Smooth muscle cell (in vitro differentiated cells): Measurements from ENCODE around the gene C19orf38. TPM values are rescaled to one million over a fixed set of nuclear protein-coding genes. Genes with fewer than 3 reads are reported as not detected.
A peak's percentile ranks its signal among the peaks of the same experiment; 100 is the strongest.

Experiments used
- DNase-seq: peaks from one replicate; lab custom pipeline; 2025; ENCODE audit not compliant: unreplicated experiment; lab: John Stamatoyannopoulos, UW
- H2AFZ ChIP-seq: fragments of 200-600 bp; sonication (generic); 2 replicates; pipeline ENCODE4 v1.6.0; 2016; ENCODE audit warnings: antibody characterized with exemption, low read depth, mild to moderate bottlenecking
- H3F3A ChIP-seq: fragments of 200-600 bp; sonication (generic); 2 replicates; pipeline ENCODE4 v1.6.0; 2017; ENCODE audit warnings: antibody characterized with exemption, low read depth
- H3K27ac ChIP-seq: fragments of 200-600 bp; sonication (generic); 2 replicates; pipeline ENCODE4 v1.5.1; 2016; ENCODE audit warnings: low read depth, mild to moderate bottlenecking
- H3K27me3 ChIP-seq: fragments of 200-600 bp; sonication (generic); 2 replicates; pipeline ENCODE4 v1.6.1; 2016; ENCODE audit warnings: low read depth, mild to moderate bottlenecking
- H3K36me3 ChIP-seq: fragments of 200-600 bp; sonication (generic); 2 replicates; pipeline ENCODE4 v1.5.1; 2016; ENCODE audit warnings: low read depth
- H3K4me1 ChIP-seq: fragments of 200-600 bp; sonication (generic); 2 replicates; pipeline ENCODE4 v1.5.1; 2016; ENCODE audit warnings: low read depth
- H3K4me2 ChIP-seq: fragments of 200-600 bp; sonication (generic); 2 replicates; pipeline ENCODE4 v1.6.0; 2016; ENCODE audit warnings: mild to moderate bottlenecking
- H3K4me3 ChIP-seq: fragments of 200-600 bp; sonication (generic); 2 replicates; pipeline ENCODE4 v1.5.1; 2016; ENCODE audit warnings: mild to moderate bottlenecking
- H3K79me2 ChIP-seq: fragments of 200-600 bp; sonication (generic); 2 replicates; pipeline ENCODE4 v1.6.0; 2016; ENCODE audit warnings: low read depth, mild to moderate bottlenecking
- H3K9ac ChIP-seq: fragments of 200-600 bp; sonication (generic); 2 replicates; pipeline ENCODE4 v1.6.0; 2016; ENCODE audit warnings: low read depth
- H3K9me3 ChIP-seq: fragments of 200-600 bp; sonication (generic); replicated peaks from 2 replicates; pipeline ENCODE4 v1.5.1; 2016; ENCODE audit warnings: low read depth
- H4K20me1 ChIP-seq: fragments of 200-600 bp; sonication (generic); 2 replicates; pipeline ENCODE4 v1.6.0; 2016; ENCODE audit warnings: low read depth
- WGBS: methylation state at CpG from one replicate; pipeline ENCODE4 v1.1.7; 2016; ENCODE audit warnings: low lambda C conversion rate; 5-methylcytosine and 5-hydroxymethylcytosine counted together
- polyA plus RNA-seq: library from polyadenylated mRNA; unstranded; fragments of >200 nt; fragmentation: Nextera tagmentation; extraction: Ambion mirVana; gene quantifications from 2 replicates; pipeline ENCODE4 v1.2.1, GENCODE V29; 2016
- total RNA-seq: library from RNA; depleted of rRNA; stranded (reverse); fragments of >200 nt; gene quantifications from 2 replicates; pipeline ENCODE4 v1.2.3, GENCODE V29; 2014
- TF ChIP-seq, protein P1 (sequence below): fragments of 200-600 bp; sonication (generic); IDR thresholded peaks from 2 replicates; pipeline ENCODE4 v1.5.1; 2017; ENCODE audit warnings: borderline replicate concordance, mild to moderate bottlenecking, antibody characterized with exemption; ENCODE audit not compliant: insufficient read depth, poor library complexity, severe bottlenecking

The C19orf38 gene
- total and polyA plus RNA-seq, 2 experiments from 2014 or later: 0.13 to 1.5 TPM

DNA sequence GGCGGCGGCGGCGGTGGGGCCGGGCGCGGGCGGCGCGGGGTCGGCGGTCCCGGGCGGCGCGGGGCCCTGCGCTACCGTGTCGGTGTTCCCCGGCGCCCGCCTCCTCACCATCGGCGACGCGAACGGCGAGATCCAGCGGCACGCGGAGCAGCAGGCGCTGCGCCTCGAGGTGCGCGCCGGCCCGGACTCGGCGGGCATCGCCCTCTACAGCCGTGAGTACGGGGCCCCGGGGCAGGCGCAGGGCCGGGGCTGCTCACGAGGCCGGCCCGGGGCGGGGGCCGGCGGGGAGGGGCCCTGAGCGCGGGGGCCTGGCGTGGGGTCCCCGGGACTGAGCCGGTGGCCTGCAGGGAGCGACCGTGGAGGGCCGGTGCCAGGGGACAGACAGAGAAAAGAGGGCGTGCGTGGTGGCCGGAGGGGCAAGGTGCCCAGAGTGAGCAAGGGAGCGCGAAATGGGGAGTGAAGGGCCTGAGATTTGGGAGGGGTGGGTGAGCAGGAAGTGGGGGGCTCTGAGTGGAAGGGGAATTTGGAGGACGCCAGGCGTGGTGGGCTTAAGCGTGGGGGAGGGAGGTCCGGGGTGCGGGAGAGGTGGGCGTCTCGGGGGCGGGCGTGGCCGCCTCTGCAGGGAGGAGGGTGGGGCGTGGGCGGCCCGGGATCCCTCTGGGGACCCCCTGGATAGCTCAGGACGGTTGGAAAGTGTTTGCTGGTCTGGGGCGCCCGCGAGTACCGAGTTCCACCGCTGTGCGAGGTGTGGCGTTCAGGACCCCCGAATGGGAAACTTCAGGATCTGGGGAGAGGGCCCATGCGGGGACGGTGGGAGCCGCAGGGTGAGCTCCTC is 23.7 kb downstream of the C19orf38 start:
- Histone ChIP-seq H2AFZ (peak overlapping the region; percentile 20), H3K79me2 (peaks cover 51% of the 10 kb centered on the region)

DNA sequence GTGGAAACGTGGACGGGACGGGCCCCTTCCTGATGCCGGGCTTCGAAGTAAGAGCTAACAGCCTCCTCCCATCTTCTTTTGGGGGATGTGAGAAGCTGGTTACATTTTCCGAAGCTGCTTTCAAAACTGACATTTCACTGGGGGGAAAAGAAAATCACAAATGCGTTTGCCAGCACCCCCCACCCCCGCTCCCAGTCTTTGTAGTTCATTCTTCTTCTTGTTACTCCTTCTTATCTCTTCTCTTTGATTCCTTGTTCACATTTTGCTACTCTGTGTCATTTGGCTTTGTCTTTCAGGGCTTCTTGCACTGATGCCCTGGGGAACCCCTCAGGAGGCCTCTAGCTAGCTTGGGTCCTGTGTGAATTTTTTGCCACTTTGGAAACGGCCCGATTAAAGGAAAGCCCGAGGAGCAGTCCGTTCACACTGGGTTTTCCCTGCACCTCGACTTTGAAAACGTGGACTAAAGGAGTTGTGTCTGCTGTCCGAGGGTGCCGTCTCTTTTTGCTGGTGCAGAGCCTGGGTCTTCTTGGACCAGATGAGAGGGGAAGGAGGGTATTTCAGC is 24.4 kb downstream of the C19orf38 start:
- H3F3A ChIP-seq: no peaks in the 10 kb centered on the region
- 9% methylated on average over 16 of the region's 16 CpGs for WGBS

More for the DNA sequence above, 23.7 kb downstream of the C19orf38 start:
- peak overlapping the region; percentile 81 for H3K9ac ChIP-seq
- H3K4me2 ChIP-seq: peak overlapping the region; percentile 99
- 0% methylated on average over 3 of the region's 90 CpGs for WGBS
- peak overlapping the region; percentile 51 for H3K27ac ChIP-seq
- TF ChIP-seq, protein P1, sequence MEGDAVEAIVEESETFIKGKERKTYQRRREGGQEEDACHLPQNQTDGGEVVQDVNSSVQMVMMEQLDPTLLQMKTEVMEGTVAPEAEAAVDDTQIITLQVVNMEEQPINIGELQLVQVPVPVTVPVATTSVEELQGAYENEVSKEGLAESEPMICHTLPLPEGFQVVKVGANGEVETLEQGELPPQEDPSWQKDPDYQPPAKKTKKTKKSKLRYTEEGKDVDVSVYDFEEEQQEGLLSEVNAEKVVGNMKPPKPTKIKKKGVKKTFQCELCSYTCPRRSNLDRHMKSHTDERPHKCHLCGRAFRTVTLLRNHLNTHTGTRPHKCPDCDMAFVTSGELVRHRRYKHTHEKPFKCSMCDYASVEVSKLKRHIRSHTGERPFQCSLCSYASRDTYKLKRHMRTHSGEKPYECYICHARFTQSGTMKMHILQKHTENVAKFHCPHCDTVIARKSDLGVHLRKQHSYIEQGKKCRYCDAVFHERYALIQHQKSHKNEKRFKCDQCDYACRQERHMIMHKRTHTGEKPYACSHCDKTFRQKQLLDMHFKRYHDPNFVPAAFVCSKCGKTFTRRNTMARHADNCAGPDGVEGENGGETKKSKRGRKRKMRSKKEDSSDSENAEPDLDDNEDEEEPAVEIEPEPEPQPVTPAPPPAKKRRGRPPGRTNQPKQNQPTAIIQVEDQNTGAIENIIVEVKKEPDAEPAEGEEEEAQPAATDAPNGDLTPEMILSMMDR: peak; percentile 12
- H3K4me3 ChIP-seq: peak overlapping the region; percentile 84
- H3F3A ChIP-seq: no peaks in the 10 kb centered on the region
- peaks cover 38% of the 10 kb centered on the region for H4K20me1 ChIP-seq
- DNase-seq: peak; percentile 27
- peaks cover 12% of the 10 kb centered on the region for H3K4me1 ChIP-seq
- no peaks in the 10 kb centered on the region for H3K36me3 ChIP-seq
- no peaks in the 10 kb centered on the region for H3K9me3 ChIP-seq
- no peaks in the 10 kb centered on the region for H3K27me3 ChIP-seq

DNA sequence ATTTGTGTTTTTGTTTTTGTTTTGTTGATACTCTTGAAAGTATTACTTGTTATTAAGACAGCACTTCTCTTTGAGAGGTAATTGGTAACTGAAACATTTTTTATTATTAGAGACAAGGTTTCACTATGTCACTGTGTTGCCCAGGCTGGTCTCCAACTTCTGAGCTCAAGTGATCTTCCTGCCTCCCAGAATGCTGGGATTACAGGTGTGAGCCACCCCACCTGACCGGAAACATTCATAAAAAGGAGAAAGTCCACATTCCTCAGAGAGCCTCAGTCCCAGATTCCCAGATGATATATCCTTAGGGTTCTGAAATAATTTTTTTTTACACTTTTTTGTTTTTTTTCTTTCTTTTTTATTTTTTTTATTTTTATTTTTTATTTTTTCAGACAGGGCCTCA is 25.8 kb downstream of the C19orf38 start:
- H3K27me3 ChIP-seq: no peaks in the 10 kb centered on the region
- H3K36me3 ChIP-seq: no peaks in the 10 kb centered on the region
- peaks cover 4% of the 10 kb centered on the region for H3F3A ChIP-seq
- H3K79me2 ChIP-seq: peaks cover 72% of the 10 kb centered on the region
- TF ChIP-seq, protein P1: no peak
- H3K27ac ChIP-seq: no peak overlapping the region
- no peak for DNase-seq
- H3K9ac ChIP-seq: no peak overlapping the region
- H3K9me3 ChIP-seq: no peaks in the 10 kb centered on the region
- no peak overlapping the region for H3K4me2 ChIP-seq
- H3K4me3 ChIP-seq: peak overlapping the region; percentile 6
- 87% methylated on average over 1 of the region's 1 CpG for WGBS
- H2AFZ ChIP-seq: no peak overlapping the region
- H4K20me1 ChIP-seq: peaks cover 59% of the 10 kb centered on the region
- peaks cover 12% of the 10 kb centered on the region for H3K4me1 ChIP-seq

More for the DNA sequence above, 24.4 kb downstream of the C19orf38 start:
- Histone ChIP-seq H4K20me1 (peaks cover 45% of the 10 kb centered on the region), H2AFZ (peak overlapping the region; percentile 20), H3K9ac (peak overlapping the region; percentile 81), H3K4me2 (peak overlapping the region; percentile 99), H3K4me3 (peak overlapping the region; percentile 84), H3K79me2 (peaks cover 58% of the 10 kb centered on the region), H3K36me3 (no peaks in the 10 kb centered on the region), H3K27me3 (no peaks in the 10 kb centered on the region), H3K4me1 (peaks cover 12% of the 10 kb centered on the region), H3K27ac (peak overlapping the region; percentile 51), H3K9me3 (no peaks in the 10 kb centered on the region)
- TF ChIP-seq, protein P1: no peak
- DNase-seq: no peak
